Activated T-cell treated with anti-CD3 and anti-CD28 coated beads, Interleukin-2, amount 50 U/mL, for 4 hours (primary cell): ENCODE results near the gene HSD17B4. TPM values are rescaled to one million over a fixed set of nuclear protein-coding genes. Genes with fewer than 3 reads are reported as not detected.
"Not testable (repeated sequence)": the region's sequence is repeated elsewhere in the genome, so short reads cannot be mapped to it uniquely, and the experiment has no call there.

Experiments used
- ATAC-seq, 2 donors: fragments of 200-7000 bp; cut with Tn5 transposase; one replicate each; pipeline ENCODE4 v1.10.0; 2021
- DNase-seq: peaks from one replicate; pipeline ENCODE4 v3.0.0-alpha.2; 2020
- H3K27me3 Mint-ChIP-seq: one replicate; pipeline ENCODE4 v1.8.0; 2021; ENCODE audit warnings: low read depth, mixed read lengths
- H3K36me3 Mint-ChIP-seq: one replicate; pipeline ENCODE4 v1.8.0; 2022; ENCODE audit warnings: mixed read lengths; ENCODE audit not compliant: insufficient read depth
- H3K4me1 Mint-ChIP-seq: one replicate; pipeline ENCODE4 v1.8.0; 2021; ENCODE audit warnings: low read depth, mixed read lengths
- H3K4me3 Mint-ChIP-seq: one replicate; pipeline ENCODE4 v1.8.0; 2021; ENCODE audit warnings: mild to moderate bottlenecking, moderate library complexity, mixed read lengths
- H3K9me3 Mint-ChIP-seq: one replicate; pipeline ENCODE4 v1.8.0; 2021; ENCODE audit warnings: mixed read lengths
- total RNA-seq, 3 donors: library from RNA; stranded (reverse); gene quantifications; one replicate each; pipeline ENCODE4 v1.2.1, GENCODE V29; 2021

HSD17B4 gene
- total RNA-seq, 3 donors from 2014 or later: 59.7 to 74.4 (median 69.7) TPM

DNA sequence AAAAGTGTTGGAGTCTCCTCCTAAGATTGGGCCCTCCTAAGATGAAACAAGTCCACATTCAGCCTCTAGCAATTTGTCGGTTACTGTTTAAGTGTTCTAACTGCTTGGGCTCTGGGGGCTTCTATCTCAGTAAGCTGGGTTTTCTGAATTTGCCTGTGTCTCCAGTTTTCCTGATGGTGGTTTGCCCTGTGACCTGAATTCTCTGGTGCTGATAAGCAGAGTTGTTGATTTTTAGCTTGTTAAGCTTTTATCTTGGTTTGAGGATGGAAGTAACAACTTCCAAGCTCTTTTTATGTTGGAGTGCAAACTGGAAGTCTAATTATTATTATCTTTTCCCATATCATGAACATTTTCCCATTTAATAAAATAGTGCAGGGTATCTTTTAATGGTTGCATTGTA lies 30.9 kb downstream of the HSD17B4 start:
- no peaks in the 10 kb centered on the region for H3K9me3 Mint-ChIP-seq
- H3K4me1 Mint-ChIP-seq: no peaks in the 10 kb centered on the region
- H3K36me3 Mint-ChIP-seq: peaks cover 49% of the 10 kb centered on the region
- H3K27me3 Mint-ChIP-seq: no peaks in the 10 kb centered on the region
- no peak overlapping the region for H3K4me3 Mint-ChIP-seq
- no peak for ATAC-seq
- DNase-seq: no peak

DNA sequence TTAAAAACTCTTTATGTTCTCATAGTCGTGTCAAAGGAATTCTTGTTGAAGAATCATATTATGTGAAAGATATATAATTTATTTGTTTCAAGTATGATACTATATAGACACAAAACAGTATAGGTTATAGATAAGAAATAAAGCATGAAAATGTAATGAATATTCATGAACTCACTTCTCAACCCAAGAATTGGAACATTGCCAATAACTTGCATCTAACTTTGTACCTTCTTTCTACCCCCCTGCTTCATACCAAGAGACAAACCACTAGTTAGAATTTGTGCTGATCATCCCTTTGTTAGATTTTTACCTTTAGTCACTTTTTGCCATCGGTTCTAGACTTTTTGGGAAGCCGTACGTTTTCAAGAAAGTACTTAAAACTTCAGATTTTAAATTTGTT lies 32.6 kb downstream of the HSD17B4 start:
- H3K36me3 Mint-ChIP-seq: peaks cover 45% of the 10 kb centered on the region
- DNase-seq: no peak
- no peak overlapping the region for H3K4me3 Mint-ChIP-seq
- no peaks in the 10 kb centered on the region for H3K4me1 Mint-ChIP-seq
- H3K9me3 Mint-ChIP-seq: no peaks in the 10 kb centered on the region
- no peaks in the 10 kb centered on the region for H3K27me3 Mint-ChIP-seq
- no peak for ATAC-seq

DNA sequence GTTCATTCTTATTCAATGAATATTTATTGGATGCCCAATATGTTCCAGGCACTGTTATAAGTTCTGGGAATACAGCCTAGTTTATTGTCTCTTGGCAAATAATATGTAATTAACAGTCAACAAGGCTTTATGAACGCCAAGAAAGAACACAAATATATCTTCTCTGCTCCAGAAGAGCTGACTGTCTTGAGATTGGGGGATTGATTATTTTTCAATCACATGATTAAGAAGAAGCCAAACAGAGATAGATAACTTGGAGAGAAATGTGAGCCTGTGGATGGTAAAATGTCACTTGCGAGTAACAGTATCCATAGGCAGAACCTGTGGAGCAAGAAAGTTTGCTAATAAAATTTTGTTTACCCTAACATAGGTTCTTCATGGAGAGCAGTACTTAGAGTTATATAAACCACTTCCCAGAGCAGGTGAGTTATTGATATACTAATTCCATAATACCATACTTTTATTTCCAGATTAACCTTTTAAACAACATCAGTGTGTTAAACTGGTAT lies 49.4 kb downstream of the HSD17B4 start:
- peaks cover 18% of the 10 kb centered on the region for H3K9me3 Mint-ChIP-seq
- H3K36me3 Mint-ChIP-seq: peaks cover 49% of the 10 kb centered on the region
- no peak for DNase-seq
- no peaks in the 10 kb centered on the region for H3K27me3 Mint-ChIP-seq
- H3K4me1 Mint-ChIP-seq: no peaks in the 10 kb centered on the region
- ATAC-seq: no peak
- H3K4me3 Mint-ChIP-seq: no peak overlapping the region

DNA sequence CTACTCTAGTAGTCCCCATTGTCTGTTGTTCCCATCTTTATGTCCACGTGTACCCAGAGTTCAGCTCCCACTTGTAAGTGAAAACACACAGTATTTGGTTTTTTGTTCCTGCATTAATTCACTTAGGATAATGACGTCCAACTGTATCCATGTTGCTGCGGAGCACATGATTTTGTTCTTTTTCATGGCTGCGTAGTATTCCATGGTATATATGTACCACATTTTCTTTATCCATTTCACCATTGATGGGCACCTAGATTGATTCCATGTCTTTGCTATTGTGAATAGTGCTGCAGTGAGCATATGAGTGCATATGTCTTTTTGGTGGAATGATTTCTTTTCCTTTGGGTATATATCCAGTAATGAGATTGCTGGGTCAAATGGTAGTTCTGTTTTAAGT lies 51.6 kb downstream of the HSD17B4 start:
- not testable (repeated sequence) for H3K4me3 Mint-ChIP-seq, H3K4me1 Mint-ChIP-seq, ATAC-seq, DNase-seq, H3K27me3 Mint-ChIP-seq
- Mint-ChIP-seq H3K9me3 (peaks cover 18% of the 10 kb centered on the region), H3K36me3 (peaks cover 57% of the 10 kb centered on the region)

DNA sequence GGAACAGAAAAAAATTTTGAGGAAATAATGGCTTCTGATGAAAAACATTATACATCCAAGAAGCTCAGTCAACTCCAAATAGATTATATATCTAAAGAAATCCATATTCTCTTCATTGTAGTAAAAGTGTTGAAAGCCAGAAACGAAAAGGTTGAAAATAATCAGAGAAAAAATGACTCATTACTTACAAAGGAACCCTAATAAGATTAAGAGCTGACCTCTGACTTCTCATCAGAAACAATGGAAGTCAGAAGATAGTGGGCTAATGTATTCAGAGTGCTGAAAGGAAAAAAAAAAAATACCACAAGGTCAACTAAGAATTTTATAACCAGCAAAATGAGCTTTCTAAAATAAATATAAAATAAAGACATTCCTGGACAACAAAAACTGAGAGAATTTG lies 60.0 kb downstream of the HSD17B4 start:
- Mint-ChIP-seq H3K4me1 (no peaks in the 10 kb centered on the region), H3K36me3 (peaks cover 48% of the 10 kb centered on the region), H3K27me3 (no peaks in the 10 kb centered on the region), H3K4me3 (no peak overlapping the region), H3K9me3 (peaks cover 14% of the 10 kb centered on the region)
- ATAC-seq: no peak
- DNase-seq: no peak

DNA sequence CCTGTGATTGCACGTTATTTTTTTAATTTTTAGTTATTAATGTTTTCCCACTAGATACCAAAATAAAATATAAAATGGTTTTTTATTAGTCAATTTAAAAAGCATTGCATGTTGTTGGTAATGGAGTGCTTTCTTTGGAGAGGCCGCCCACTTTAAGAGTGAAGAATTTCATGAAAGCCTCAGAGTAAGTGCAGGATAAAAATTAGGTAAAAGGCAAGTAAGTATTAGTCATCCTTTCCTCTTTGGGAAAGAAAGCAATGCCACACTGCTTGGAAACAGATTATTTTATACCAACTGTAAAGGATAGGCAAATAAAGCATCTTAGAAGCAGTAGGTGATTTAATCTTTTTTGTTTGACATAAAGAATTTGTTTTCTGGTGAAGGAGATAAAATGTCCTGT lies 62.9 kb downstream of the HSD17B4 start:
- Mint-ChIP-seq H3K36me3 (peaks cover 44% of the 10 kb centered on the region), H3K9me3 (peaks cover 14% of the 10 kb centered on the region), H3K4me1 (no peaks in the 10 kb centered on the region), H3K27me3 (no peaks in the 10 kb centered on the region), H3K4me3 (no peak overlapping the region)
- DNase-seq (no peak), ATAC-seq (no peak)

DNA sequence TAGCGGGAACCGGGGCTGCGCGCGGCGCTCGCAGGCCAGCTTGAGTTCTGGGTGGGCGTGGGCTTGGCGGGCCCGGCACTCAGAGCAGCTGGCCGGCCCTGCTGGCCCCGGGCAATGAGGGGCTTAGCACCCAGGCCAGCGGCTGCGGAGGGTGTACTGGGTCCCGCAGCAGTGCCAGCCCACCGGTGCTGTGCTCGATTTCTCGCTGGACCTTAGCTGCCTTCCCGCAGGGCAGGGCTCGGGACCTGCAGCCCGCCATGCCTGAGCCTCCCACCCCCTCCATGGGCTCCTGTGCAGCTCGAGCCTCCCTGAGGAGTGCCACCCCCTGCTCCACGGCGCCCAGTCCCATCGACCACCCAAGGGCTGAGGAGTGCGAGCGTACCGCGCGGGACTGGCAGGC lies 64.8 kb downstream of the HSD17B4 start:
- ATAC-seq, H3K4me3 Mint-ChIP-seq, DNase-seq, H3K4me1 Mint-ChIP-seq, H3K9me3 Mint-ChIP-seq, H3K27me3 Mint-ChIP-seq: not testable (repeated sequence)
- peaks cover 39% of the 10 kb centered on the region for H3K36me3 Mint-ChIP-seq

DNA sequence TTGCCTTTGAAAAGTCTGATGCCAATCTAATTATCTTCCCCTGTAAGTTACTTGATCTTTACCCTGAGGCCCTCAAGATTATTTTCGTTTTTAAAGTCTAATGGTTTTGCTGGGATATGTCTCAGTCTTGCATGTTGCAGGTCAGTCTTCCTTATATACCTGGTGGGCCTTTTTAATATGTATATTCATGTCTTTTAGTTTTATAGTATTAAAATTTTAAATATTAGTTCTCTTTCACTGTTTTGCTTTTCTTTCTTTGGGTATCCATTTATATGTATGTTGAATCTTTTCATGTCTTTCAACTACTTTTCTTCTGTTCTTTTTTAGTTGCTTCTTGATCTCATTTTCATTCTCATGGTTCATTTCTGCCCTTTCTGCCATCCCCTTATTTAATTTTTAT lies 68.9 kb downstream of the HSD17B4 start:
- Mint-ChIP-seq H3K9me3 (no peaks in the 10 kb centered on the region), H3K27me3 (no peaks in the 10 kb centered on the region), H3K4me3 (no peak overlapping the region), H3K4me1 (no peaks in the 10 kb centered on the region), H3K36me3 (peaks cover 31% of the 10 kb centered on the region)
- ATAC-seq: no peak
- DNase-seq: no peak

DNA sequence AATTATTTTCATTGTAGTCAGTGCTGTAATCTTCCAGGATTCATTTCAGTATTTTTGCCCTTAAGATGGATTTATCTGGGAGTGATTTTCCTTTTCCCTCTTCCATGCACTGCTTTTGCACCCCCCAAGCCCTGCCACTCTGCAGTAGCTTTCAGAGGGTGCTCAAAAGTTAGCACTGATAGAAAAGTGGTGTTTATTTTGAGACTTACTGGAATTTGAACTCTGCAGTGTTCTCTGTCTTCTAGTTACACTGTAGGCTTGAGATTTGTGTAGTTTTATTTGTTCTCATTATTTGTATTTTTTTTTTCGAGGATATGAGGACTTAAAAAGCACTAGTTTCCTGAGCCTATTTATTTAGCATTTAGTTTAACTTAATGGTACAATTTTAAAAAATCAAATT lies 70.5 kb downstream of the HSD17B4 start:
- no peaks in the 10 kb centered on the region for H3K4me1 Mint-ChIP-seq
- H3K9me3 Mint-ChIP-seq: no peaks in the 10 kb centered on the region
- no peak for DNase-seq
- H3K27me3 Mint-ChIP-seq: no peaks in the 10 kb centered on the region
- peaks cover 28% of the 10 kb centered on the region for H3K36me3 Mint-ChIP-seq
- no peak for ATAC-seq
- no peak overlapping the region for H3K4me3 Mint-ChIP-seq

DNA sequence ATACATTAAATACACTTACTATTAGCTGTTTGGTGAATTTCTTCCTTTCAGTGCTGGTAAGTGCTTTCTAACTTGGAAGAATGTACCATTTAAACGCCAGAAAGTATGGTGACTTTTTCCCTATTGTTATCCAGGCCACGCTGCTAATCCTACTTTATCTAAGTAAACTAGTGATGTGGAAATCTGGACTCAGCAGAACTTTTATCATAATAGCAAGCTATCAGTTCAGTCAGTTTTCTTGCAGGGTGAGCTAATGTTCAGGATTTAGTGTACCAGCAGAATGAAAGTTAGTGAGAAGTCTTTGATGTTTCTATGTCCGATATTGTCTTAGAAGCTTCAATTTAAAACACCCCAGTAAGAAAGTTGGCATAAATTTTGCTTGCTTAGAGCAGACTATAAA lies 72.2 kb downstream of the HSD17B4 start:
- Mint-ChIP-seq H3K9me3 (no peaks in the 10 kb centered on the region), H3K4me3 (no peak overlapping the region), H3K4me1 (no peaks in the 10 kb centered on the region), H3K36me3 (peaks cover 29% of the 10 kb centered on the region), H3K27me3 (no peaks in the 10 kb centered on the region)
- DNase-seq: no peak
- ATAC-seq: no peak

DNA sequence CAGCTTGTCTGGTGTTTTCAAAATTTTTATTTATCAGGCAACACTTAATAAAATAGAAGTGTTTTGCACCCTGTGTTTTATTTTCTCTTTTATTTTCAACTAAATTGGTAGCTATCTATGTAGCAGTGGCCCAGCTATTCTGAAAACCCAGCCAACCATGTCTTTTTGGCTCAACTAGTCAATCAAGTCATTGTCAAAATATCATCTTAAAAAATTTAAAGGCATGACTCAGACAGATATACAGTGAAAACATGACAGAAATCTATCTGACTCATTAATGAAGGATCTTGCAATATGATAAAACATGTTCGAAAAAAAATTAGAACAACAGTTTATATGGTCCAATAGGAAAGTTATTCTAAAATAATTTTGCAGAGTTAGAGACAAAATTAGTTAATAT lies 75.1 kb downstream of the HSD17B4 start:
- ATAC-seq: no peak
- no peak overlapping the region for H3K4me3 Mint-ChIP-seq
- no peaks in the 10 kb centered on the region for H3K9me3 Mint-ChIP-seq
- no peak for DNase-seq
- H3K27me3 Mint-ChIP-seq: no peaks in the 10 kb centered on the region
- H3K36me3 Mint-ChIP-seq: peaks cover 26% of the 10 kb centered on the region
- H3K4me1 Mint-ChIP-seq: no peaks in the 10 kb centered on the region

DNA sequence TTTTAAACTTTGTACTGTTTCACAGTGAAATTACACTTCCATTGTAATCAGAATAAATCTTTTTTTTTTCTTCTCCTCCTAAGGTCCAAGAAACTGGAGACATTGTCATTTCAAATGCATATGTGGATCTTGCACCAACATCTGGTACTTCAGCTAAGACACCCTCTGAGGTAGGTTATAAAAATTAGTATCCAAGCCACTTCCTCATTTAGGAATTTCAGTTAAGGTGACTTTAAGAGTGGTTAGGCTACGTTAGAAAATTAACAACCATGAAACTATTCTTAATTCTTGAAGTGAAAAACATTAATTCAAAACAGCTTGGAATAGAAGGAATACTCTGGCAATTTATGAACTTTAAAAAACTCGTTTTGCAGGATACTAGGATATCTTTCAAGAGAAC lies 77.5 kb downstream of the HSD17B4 start:
- H3K27me3 Mint-ChIP-seq: no peaks in the 10 kb centered on the region
- ATAC-seq: no peak
- H3K4me1 Mint-ChIP-seq: no peaks in the 10 kb centered on the region
- H3K36me3 Mint-ChIP-seq: peaks cover 37% of the 10 kb centered on the region
- no peak for DNase-seq
- H3K9me3 Mint-ChIP-seq: no peaks in the 10 kb centered on the region
- no peak overlapping the region for H3K4me3 Mint-ChIP-seq

DNA sequence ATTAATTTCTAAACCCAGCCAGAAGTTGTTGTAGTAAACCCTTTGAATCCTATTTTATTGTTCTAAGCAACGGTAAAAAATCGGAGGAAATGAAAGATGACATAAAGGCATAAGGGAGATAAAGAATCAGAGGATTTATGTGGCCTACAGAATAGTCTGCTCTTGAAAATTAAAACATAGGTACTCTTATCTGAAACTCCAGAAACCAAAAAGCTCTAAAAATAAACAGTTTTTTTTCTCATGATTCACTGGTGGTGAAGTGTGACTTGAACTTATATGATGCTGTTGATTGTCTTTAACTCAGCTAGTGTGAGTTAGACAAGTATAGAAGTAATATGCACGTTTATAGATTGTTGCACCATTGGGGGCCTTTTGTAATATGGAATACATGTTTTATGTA lies 80.3 kb downstream of the HSD17B4 start:
- DNase-seq (no peak), ATAC-seq (no peak)
- Mint-ChIP-seq H3K4me3 (no peak overlapping the region), H3K27me3 (no peaks in the 10 kb centered on the region), H3K9me3 (no peaks in the 10 kb centered on the region), H3K36me3 (peaks cover 38% of the 10 kb centered on the region), H3K4me1 (no peaks in the 10 kb centered on the region)

DNA sequence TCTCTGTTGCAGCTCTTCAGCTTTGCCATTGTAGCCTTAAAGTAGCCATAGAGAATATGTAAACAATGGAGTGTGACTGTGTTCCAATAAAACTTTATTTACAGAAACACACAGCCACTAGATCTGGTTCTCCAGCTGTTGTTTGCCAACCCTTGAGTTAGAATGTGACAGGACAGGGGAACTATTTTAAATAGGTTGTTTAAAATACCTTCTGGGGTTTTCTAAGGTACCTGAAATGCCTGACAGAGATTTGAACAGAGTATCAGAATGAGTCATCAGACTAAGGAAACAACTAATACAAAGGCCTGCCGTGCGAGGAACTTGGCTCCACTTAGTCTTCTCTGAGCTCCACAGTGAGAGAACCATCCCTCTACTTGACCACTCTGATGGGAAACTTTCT lies 85.4 kb downstream of the HSD17B4 start:
- no peaks in the 10 kb centered on the region for H3K9me3 Mint-ChIP-seq
- H3K27me3 Mint-ChIP-seq: no peaks in the 10 kb centered on the region
- ATAC-seq: no peak
- DNase-seq: no peak
- H3K36me3 Mint-ChIP-seq: peaks cover 46% of the 10 kb centered on the region
- no peak overlapping the region for H3K4me3 Mint-ChIP-seq
- H3K4me1 Mint-ChIP-seq: no peaks in the 10 kb centered on the region

DNA sequence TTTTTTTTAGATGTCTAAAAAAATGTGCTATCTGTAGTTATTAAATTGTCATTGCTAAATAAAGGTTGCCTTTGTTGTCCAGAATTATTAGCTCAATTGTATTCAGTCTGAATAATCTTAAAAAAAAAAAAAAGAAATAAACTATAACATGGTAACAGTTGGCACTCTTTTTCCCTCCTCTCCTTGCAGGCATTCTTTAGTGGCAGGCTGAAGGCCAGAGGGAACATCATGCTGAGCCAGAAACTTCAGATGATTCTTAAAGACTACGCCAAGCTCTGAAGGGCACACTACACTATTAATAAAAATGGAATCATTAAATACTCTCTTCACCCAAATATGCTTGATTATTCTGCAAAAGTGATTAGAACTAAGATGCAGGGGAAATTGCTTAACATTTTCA lies 89.4 kb downstream of the HSD17B4 start:
- ATAC-seq: no peak
- Mint-ChIP-seq H3K36me3 (peaks cover 33% of the 10 kb centered on the region), H3K4me1 (no peaks in the 10 kb centered on the region), H3K4me3 (no peak overlapping the region), H3K9me3 (no peaks in the 10 kb centered on the region), H3K27me3 (no peaks in the 10 kb centered on the region)
- no peak for DNase-seq

DNA sequence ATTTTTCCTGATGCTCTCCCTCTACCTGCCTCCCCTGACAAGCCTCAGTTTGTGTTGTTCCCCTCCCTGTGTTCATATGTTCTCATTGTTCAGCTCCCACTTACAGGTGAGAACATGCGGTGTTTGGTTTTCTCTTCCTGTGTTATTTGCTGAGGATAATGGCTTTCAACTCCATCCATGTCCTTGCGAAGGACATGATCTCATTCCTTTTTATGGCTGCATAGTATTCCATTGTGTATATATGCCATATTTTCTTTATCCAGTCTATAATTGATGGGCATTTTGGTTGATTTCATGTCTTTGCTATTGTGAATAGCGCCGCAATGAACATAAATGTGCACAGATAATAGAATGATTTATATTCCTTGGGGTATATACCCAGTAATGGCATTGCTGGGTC lies 99.5 kb downstream of the HSD17B4 start:
- ATAC-seq: no peak
- no peaks in the 10 kb centered on the region for H3K4me1 Mint-ChIP-seq
- H3K9me3 Mint-ChIP-seq: peaks cover 3% of the 10 kb centered on the region
- peaks cover 1% of the 10 kb centered on the region for H3K27me3 Mint-ChIP-seq
- DNase-seq: no peak
- no peak overlapping the region for H3K4me3 Mint-ChIP-seq
- peaks cover 2% of the 10 kb centered on the region for H3K36me3 Mint-ChIP-seq
